ENCODE measurements around the gene KIF26A. TPM values are rescaled to one million over a fixed set of nuclear protein-coding genes. Genes with fewer than 3 reads are reported as not detected.
A peak's percentile ranks its signal among the peaks of the same experiment; 100 is the strongest.

The KIF26A gene
- total RNA-seq, 2 donors from 2014 or later, result 5.6 to 14.1 TPM

GRCh38 chr14:104154246-104154645 is 15.9 kb downstream of the KIF26A start:
- Histone ChIP-seq H3K36me3 (no peaks in the 10 kb centered on the region), H3K4me3 (no peak overlapping the region), H3K27ac (no peak overlapping the region), H3K27me3 (no peaks in the 10 kb centered on the region), H3K4me1 (peaks cover 0 to 51% of the 10 kb centered on the region in 2 donors), H3K9me3 (no peaks in the 10 kb centered on the region)
- no peak for DNase-seq (ENCODE audit: low spot score)
- no peak for TF ChIP-seq CTCF (IDR thresholded peaks at IDR 0.05)

- Histone ChIP-seq H3K27ac (no peak overlapping the region), H3K27me3 (no peaks in the 10 kb centered on the region), H3K4me1 (peaks cover 0 to 41% of the 10 kb centered on the region in 2 donors), H3K4me3 (no peak overlapping the region), H3K9me3 (no peaks in the 10 kb centered on the region), H3K36me3 (no peaks in the 10 kb centered on the region)
- no peak for TF ChIP-seq CTCF (IDR thresholded peaks at IDR 0.05)
- no peak for DNase-seq (ENCODE audit: low spot score)
Measured at GRCh38 chr14:104155513-104155912, 17.1 kb downstream of the KIF26A start.

DNA sequence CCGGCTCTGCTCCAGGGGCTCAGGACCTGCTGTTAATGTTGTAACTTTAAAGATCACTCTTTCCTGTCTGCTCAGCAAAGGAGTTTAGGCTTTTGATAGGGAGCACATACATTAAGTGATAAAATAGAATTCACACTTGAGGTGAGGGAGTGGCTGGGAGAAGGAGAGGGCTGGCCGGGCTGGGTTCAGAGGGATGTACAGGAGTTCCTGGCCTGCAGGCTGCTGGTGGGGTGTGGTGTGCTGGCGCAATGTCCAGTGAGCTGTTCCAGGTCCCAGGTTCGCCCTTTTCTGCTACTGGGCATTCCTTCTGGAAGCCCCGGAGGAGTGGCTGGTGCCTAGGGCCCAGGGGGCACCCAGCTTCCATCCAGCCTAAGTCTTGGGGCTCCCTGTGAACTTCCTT is 17.8 kb downstream of the KIF26A start:
- Histone ChIP-seq H3K9me3 (no peaks in the 10 kb centered on the region), H3K4me1 (peaks cover 0 to 39% of the 10 kb centered on the region in 2 donors), H3K36me3 (no peaks in the 10 kb centered on the region), H3K27me3 (no peaks in the 10 kb centered on the region), H3K4me3 (no peak overlapping the region), H3K27ac (no peak overlapping the region)
- DNase-seq (ENCODE audit: low spot score), result no peak
- TF ChIP-seq CTCF (IDR thresholded peaks at IDR 0.05), result no peak

- no peak for TF ChIP-seq CTCF (IDR thresholded peaks at IDR 0.05)
- H3K36me3 ChIP-seq, result no peaks in the 10 kb centered on the region
Measured at GRCh38 chr14:104157016-104157928, 18.9 kb downstream of the KIF26A start.

DNA sequence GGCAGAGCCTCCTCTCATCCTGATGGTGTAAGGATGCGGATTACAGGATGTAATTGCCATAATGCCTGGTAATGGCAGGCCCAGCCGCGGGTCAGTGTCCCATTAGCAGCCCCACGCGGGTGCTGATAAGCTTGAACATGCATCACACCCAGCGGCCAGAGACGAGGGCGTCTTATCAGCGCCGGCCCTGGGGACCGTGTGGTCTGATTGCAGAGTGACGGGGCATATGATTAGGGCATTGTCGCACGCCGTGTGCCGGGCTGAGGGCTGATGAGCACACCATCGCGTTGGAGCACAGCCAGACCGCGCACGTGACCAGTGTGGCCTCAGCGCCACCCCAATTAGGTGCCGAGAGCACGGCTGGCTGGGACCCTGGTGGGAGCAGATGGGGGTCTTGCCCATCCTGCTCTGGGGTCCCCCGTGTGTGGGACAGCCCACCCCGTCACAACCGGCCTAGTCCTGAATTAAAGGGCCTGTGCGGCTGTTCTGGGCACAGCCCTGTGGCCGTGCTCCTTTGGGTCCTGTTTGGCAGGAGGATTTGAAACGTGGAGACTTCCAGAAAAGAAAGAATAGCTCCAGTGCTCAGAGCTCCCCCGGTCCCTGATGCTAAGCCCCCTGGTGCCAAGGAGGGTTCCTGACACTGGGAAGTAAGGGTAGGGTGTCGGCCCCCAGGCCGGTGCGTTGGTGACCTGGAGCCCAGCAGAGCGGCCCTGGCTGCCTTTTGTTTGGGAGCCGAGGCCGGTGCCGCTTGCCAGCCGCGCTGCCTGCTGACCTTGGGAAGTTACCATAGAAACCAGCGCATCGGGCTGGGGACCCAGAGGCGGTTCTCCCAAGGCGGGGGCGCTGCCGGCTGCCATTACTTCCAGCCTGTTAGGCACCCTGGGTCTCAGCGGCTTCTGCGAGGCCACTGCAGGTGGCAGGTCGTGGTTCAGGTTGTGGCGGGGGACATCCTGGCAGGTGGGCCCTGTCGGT is 20.7 kb downstream of the KIF26A start:
- H3K36me3 ChIP-seq, result no peaks in the 10 kb centered on the region
- H3K4me1 ChIP-seq, result peaks cover 0 to 39% of the 10 kb centered on the region in 2 donors
- DNase-seq (ENCODE audit: low spot score), result peak; percentile 61
- no peaks in the 10 kb centered on the region for H3K27me3 ChIP-seq
- H3K9me3 ChIP-seq, result no peaks in the 10 kb centered on the region
- H3K4me3 ChIP-seq, result no peak overlapping the region
- peak overlapping the region; percentile 53 to 71 for H3K27ac ChIP-seq
- no peak for TF ChIP-seq CTCF (IDR thresholded peaks at IDR 0.05)

More at GRCh38 chr14:104157016-104157928, 18.9 kb downstream of the KIF26A start:
- H3K4me3 ChIP-seq, result no peak overlapping the region
- H3K27ac ChIP-seq, result peak overlapping the region in 1 of 2 donors; percentile 71
- no peaks in the 10 kb centered on the region for H3K27me3 ChIP-seq
- no peaks in the 10 kb centered on the region for H3K9me3 ChIP-seq
- no peak for DNase-seq (ENCODE audit: low spot score)
- H3K4me1 ChIP-seq, result peaks cover 0 to 39% of the 10 kb centered on the region in 2 donors

All from right atrium auricular region (tissue), 2 donors.